HFFc6 (cell line): ENCODE data around the gene ARHGAP44. TPM values are rescaled to one million over a fixed set of nuclear protein-coding genes. Genes with fewer than 3 reads are reported as not detected.

Experiments
- DNase-seq: peaks from one replicate; pipeline ENCODE4 v3.0.0-alpha.2; 2018
- H3K27ac Mint-ChIP-seq: 2 replicates; pipeline ENCODE4 v1.8.0; 2020; ENCODE audit warnings: mild to moderate bottlenecking, mixed read lengths
- H3K27me3 Mint-ChIP-seq: 2 replicates; pipeline ENCODE4 v1.8.0; 2021; ENCODE audit warnings: mild to moderate bottlenecking, moderate library complexity, mixed read lengths; ENCODE audit not compliant: insufficient read depth
- H3K36me3 Mint-ChIP-seq: 2 replicates; pipeline ENCODE4 v1.8.0; 2021; ENCODE audit warnings: low read depth, mixed read lengths
- H3K4me1 Mint-ChIP-seq: 2 replicates; pipeline ENCODE4 v1.8.0; 2020; ENCODE audit warnings: low read depth, mixed read lengths
- H3K4me3 Mint-ChIP-seq: 2 replicates; pipeline ENCODE4 v1.8.0; 2020; ENCODE audit warnings: mild to moderate bottlenecking, moderate library complexity, mixed read lengths
- H3K9me3 Mint-ChIP-seq: 2 replicates; pipeline ENCODE4 v1.8.0; 2020; ENCODE audit warnings: mild to moderate bottlenecking, mixed read lengths
- CTCF ChIP-seq: fragments of 200-600 bp; sonication (generic); IDR thresholded peaks from 2 replicates; pipeline ENCODE4 v1.5.0; 2021; ENCODE audit warnings: antibody characterized with exemption, mild to moderate bottlenecking
- total RNA-seq, 6 experiments: library from RNA; stranded (reverse); fragmentation: NEBNext Ultra II Directional; extraction: Animal tissue kit (Norgen Biotek cat#: 25700); gene quantifications; 2 replicates in 1 of 6; 3 replicates in 5 of 6; pipeline ENCODE4 v1.2.3, GENCODE V29; 2021

ARHGAP44 gene
- total RNA-seq, 6 experiments from 2014 or later = 0.43 to 1.3 (median 0.68) TPM

GRCh38 chr17:12998874-12999273 is 209.6 kb downstream of the ARHGAP44 start:
- H3K4me3 Mint-ChIP-seq = no peak overlapping the region
- DNase-seq = no peak

GRCh38 chr17:13000561-13000960 is 211.3 kb downstream of the ARHGAP44 start:
- Mint-ChIP-seq H3K27me3 (no peaks in the 10 kb centered on the region; the same call in 1 of the 2 replicates), H3K36me3 (peaks cover 5% of the 10 kb centered on the region; the same call in 1 of the 2 replicates), H3K4me3 (no peak overlapping the region), H3K9me3 (no peaks in the 10 kb centered on the region), H3K27ac (no peak overlapping the region), H3K4me1 (peaks cover 9% of the 10 kb centered on the region)
- no peak for TF ChIP-seq CTCF
- no peak for DNase-seq

More at GRCh38 chr17:12998874-12999273, 209.6 kb downstream of the ARHGAP44 start:
- peaks cover 1% of the 10 kb centered on the region; the same call in 1 of the 2 replicates for H3K4me1 Mint-ChIP-seq
- H3K36me3 Mint-ChIP-seq = peaks cover 14% of the 10 kb centered on the region
- H3K27me3 Mint-ChIP-seq = peaks cover 2% of the 10 kb centered on the region; the same call in 1 of the 2 replicates
- no peak overlapping the region for H3K27ac Mint-ChIP-seq
- no peaks in the 10 kb centered on the region for H3K9me3 Mint-ChIP-seq
- TF ChIP-seq CTCF = no peak

GRCh38 chr17:13001991-13002615 is 212.8 kb downstream of the ARHGAP44 start:
- Mint-ChIP-seq H3K36me3 (peaks cover 5% of the 10 kb centered on the region; the same call in 1 of the 2 replicates), H3K27ac (no peak overlapping the region), H3K4me1 (peaks cover 9% of the 10 kb centered on the region), H3K27me3 (no peaks in the 10 kb centered on the region; the same call in 1 of the 2 replicates), H3K4me3 (no peak overlapping the region), H3K9me3 (no peaks in the 10 kb centered on the region)
- TF ChIP-seq CTCF = no peak
- no peak for DNase-seq

GRCh38 chr17:13002761-13003453 is 213.6 kb downstream of the ARHGAP44 start:
- H3K27me3 Mint-ChIP-seq = no peaks in the 10 kb centered on the region; the same call in 1 of the 2 replicates
- peak; percentile 48 for DNase-seq
- no peak overlapping the region for H3K27ac Mint-ChIP-seq
- peaks cover 9% of the 10 kb centered on the region for H3K4me1 Mint-ChIP-seq
- TF ChIP-seq CTCF = peak; percentile 98
- H3K36me3 Mint-ChIP-seq = no peaks in the 10 kb centered on the region; the same call in 1 of the 2 replicates
- H3K9me3 Mint-ChIP-seq = no peaks in the 10 kb centered on the region
- no peak overlapping the region for H3K4me3 Mint-ChIP-seq

GRCh38 chr17:13003454-13003851 is 214.2 kb downstream of the ARHGAP44 start:
- Mint-ChIP-seq H3K27ac (no peak overlapping the region), H3K36me3 (no peaks in the 10 kb centered on the region; the same call in 1 of the 2 replicates), H3K9me3 (no peaks in the 10 kb centered on the region), H3K27me3 (no peaks in the 10 kb centered on the region; the same call in 1 of the 2 replicates), H3K4me3 (no peak overlapping the region), H3K4me1 (peaks cover 9% of the 10 kb centered on the region)
- no peak for DNase-seq
- peak; percentile 2 for TF ChIP-seq CTCF
